Type B pancreatic cell (in vitro differentiated cells): Measurements from ENCODE around the gene SKAP1. TPM values are rescaled to one million over a fixed set of nuclear protein-coding genes. Genes with fewer than 3 reads are reported as not detected.

Experiments
- DNase-seq: peaks from one replicate; pipeline ENCODE4 v3.0.0; 2021; ENCODE audit warnings: mixed read lengths; ENCODE audit not compliant: unreplicated experiment; ENCODE audit errors: extremely low spot score
- H3K27ac Mint-ChIP-seq: 2 replicates; pipeline ENCODE4 v1.8.0; 2021; ENCODE audit warnings: mild to moderate bottlenecking, mixed read lengths
- H3K27me3 Mint-ChIP-seq: 2 replicates; pipeline ENCODE4 v1.8.0; 2021; ENCODE audit warnings: mixed read lengths
- H3K36me3 Mint-ChIP-seq: 2 replicates; pipeline ENCODE4 v1.8.0; 2021; ENCODE audit warnings: mixed read lengths
- H3K4me1 Mint-ChIP-seq: one replicate; pipeline ENCODE4 v1.8.0; 2021; ENCODE audit warnings: mixed read lengths; ENCODE audit not compliant: unreplicated experiment
- H3K4me3 Mint-ChIP-seq: 2 replicates; pipeline ENCODE4 v1.8.0; 2021; ENCODE audit warnings: mild to moderate bottlenecking, mixed read lengths
- H3K9me3 Mint-ChIP-seq: 2 replicates; pipeline ENCODE4 v1.8.0; 2021; ENCODE audit warnings: mixed read lengths
- total RNA-seq: library from RNA; stranded (reverse); gene quantifications from 2 replicates; pipeline ENCODE4 v1.2.1, GENCODE V29; 2021; ENCODE audit warnings: low replicate concordance
- TF ChIP-seq, protein P1 (sequence below): fragments of 200-600 bp; sonication (generic); conservative IDR thresholded peaks from 2 replicates; pipeline ENCODE4 v1.5.0; 2021; ENCODE audit warnings: antibody characterized with exemption, mild to moderate bottlenecking

Gene SKAP1
- total RNA-seq, 1 donor from 2014 or later, result 0.43 TPM

DNA sequence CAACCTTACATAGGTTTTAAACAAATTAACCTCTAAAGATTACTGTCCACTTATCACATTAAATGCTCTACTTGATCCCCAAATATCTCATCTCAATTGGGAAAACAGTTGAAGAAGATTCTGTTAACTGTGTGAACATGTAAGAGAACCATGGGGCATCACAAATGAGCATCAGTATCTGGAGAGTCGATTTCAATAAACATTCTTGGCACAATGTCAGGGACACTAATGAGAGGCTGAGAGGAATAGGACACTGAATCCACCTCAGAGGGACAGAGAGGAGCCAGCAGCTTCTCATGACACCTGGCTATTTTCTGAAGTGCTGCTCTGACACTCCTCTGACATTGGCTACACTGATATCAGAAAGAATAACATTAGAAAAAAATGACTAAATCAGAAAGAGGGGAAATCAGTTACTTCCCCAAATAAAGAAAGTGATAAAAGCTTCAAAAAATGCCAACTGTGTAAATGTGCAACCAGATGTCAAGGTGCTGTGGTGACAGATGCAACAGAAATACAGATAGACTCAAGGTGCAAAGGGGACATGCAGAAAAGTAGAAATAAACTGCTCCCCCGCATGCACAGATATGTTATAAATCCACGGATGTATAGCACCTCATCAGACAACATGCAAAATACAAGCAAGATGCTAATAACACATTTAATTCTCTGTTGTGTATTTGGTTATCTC, 255.0 kb downstream of the SKAP1 start:
- Mint-ChIP-seq H3K27me3 (peaks cover 35% of the 10 kb centered on the region), H3K4me1 (no peaks in the 10 kb centered on the region), H3K4me3 (no peak overlapping the region), H3K36me3 (no peaks in the 10 kb centered on the region), H3K9me3 (no peaks in the 10 kb centered on the region), H3K27ac (no peak overlapping the region)
- no peak for DNase-seq
- TF ChIP-seq, protein P1, sequence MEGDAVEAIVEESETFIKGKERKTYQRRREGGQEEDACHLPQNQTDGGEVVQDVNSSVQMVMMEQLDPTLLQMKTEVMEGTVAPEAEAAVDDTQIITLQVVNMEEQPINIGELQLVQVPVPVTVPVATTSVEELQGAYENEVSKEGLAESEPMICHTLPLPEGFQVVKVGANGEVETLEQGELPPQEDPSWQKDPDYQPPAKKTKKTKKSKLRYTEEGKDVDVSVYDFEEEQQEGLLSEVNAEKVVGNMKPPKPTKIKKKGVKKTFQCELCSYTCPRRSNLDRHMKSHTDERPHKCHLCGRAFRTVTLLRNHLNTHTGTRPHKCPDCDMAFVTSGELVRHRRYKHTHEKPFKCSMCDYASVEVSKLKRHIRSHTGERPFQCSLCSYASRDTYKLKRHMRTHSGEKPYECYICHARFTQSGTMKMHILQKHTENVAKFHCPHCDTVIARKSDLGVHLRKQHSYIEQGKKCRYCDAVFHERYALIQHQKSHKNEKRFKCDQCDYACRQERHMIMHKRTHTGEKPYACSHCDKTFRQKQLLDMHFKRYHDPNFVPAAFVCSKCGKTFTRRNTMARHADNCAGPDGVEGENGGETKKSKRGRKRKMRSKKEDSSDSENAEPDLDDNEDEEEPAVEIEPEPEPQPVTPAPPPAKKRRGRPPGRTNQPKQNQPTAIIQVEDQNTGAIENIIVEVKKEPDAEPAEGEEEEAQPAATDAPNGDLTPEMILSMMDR, result no peak

DNA sequence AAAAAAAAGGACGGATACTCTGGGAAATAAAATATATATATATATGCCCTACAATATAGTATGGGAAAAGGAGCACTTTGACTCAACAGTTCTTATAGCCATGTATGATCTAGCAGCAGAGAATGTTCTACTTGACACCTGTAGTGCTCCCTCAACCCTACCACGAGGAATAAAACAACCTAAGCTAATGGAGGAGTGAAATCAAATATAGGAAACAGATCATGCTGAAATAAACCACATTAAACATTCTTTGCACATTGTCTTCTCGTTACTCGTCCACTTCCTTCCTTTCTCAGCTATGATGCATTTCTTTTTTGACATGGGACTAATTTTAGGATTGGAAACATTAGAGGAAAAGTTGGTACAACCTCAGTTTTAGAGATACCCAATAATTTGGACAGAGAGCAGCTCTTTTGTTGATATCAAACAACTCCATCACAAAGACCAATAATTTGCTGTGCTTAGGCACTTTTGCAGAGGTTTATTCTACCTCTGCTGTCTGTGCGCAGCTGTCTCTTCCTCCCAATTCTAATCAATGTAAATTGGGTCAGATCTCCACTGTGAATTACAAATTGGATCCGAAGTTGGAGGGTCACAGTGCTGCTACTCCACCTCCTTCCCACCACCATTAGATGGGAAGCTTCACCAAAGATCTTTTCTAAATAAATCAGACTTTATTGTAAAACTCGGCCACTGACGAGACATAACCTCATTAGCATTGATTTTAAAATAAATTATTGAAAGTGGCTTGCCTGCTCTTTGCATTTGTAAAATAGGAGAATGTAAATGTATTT, 256.6 kb downstream of the SKAP1 start:
- no peak for DNase-seq
- TF ChIP-seq, protein P1, result no peak
- H3K27me3 Mint-ChIP-seq, result peaks cover 30% of the 10 kb centered on the region
- no peaks in the 10 kb centered on the region for H3K4me1 Mint-ChIP-seq
- no peaks in the 10 kb centered on the region for H3K9me3 Mint-ChIP-seq
- no peaks in the 10 kb centered on the region for H3K36me3 Mint-ChIP-seq
- no peak overlapping the region for H3K4me3 Mint-ChIP-seq
- H3K27ac Mint-ChIP-seq, result no peak overlapping the region

DNA sequence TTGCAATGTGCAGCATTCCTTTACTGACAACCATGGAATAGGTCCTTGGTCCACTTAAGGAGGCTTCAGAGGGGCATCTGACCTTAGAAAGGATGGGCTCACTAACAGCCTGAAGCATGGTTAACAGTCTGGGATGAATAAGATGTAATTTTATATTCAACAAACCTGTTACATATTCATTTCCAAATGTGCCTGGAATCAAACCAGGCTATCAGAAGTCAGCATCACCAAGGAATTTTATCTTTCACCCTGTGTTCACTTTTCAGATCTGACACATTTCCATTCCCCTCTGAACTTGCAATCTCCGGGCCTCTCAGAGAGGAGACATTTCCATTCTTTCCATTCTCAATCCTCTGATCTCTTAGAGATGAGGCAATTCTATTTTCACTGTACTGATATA, 260.1 kb downstream of the SKAP1 start:
- peaks cover 50% of the 10 kb centered on the region for H3K27me3 Mint-ChIP-seq
- H3K27ac Mint-ChIP-seq, result no peak overlapping the region
- H3K36me3 Mint-ChIP-seq, result no peaks in the 10 kb centered on the region
- H3K4me1 Mint-ChIP-seq, result no peaks in the 10 kb centered on the region
- H3K9me3 Mint-ChIP-seq, result no peaks in the 10 kb centered on the region
- no peak overlapping the region for H3K4me3 Mint-ChIP-seq
- TF ChIP-seq, protein P1, result no peak
- DNase-seq, result no peak

DNA sequence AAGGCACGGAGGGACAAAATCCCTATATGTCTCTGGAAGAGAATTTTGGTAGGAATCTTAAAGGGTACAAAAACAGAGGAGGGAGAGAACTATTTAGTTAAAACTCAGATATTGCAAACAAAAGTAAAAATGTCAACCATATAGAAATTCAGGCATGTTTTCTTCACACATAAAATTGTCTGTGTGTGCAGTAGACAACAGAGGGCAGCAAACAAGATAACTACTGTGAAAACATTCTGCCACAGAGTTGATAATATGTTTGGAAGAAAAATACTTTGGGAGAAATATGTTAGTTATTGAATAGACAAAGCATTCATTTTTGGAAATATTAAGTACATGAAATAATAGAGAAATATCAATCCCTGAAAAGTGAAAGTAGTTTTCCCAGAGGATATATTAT, 266.2 kb downstream of the SKAP1 start:
- TF ChIP-seq, protein P1, result peak; percentile 22
- H3K9me3 Mint-ChIP-seq, result no peaks in the 10 kb centered on the region
- H3K36me3 Mint-ChIP-seq, result no peaks in the 10 kb centered on the region
- DNase-seq, result no peak
- no peak overlapping the region for H3K4me3 Mint-ChIP-seq
- H3K27me3 Mint-ChIP-seq, result peaks cover 45% of the 10 kb centered on the region
- H3K27ac Mint-ChIP-seq, result no peak overlapping the region
- H3K4me1 Mint-ChIP-seq, result peaks cover 17% of the 10 kb centered on the region

DNA sequence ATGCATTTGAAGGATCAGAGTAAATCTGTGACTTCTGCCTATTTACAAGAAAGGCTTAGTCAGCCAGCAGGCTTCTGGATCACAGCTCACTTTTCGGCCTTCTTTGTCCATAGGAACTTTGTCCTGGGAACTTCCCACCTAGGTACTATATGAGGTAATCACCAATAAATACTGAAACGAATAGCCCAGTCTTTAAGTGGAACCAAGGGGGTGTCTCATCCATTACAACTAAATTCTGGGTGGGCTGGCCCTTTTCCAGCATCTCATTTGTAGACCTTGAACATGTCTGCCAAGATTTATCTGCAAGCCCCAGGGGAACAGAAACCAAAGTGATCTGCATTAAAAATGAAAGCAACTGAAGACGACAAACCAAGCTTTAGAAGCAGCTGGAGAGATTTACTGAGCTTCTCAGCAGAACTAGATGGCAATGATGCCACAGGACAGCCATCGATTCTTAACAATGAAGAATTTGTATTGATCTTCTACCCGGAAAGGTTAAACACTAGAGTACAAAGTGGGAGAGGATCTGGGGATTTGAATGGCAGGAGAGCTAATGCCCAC, 267.0 kb downstream of the SKAP1 start:
- Mint-ChIP-seq H3K4me1 (peaks cover 17% of the 10 kb centered on the region), H3K36me3 (no peaks in the 10 kb centered on the region), H3K9me3 (no peaks in the 10 kb centered on the region), H3K27ac (no peak overlapping the region), H3K27me3 (peaks cover 39% of the 10 kb centered on the region), H3K4me3 (peak overlapping the region; percentile 4)
- DNase-seq, result no peak
- TF ChIP-seq, protein P1, result no peak
